Stimulated activated CD4-positive, alpha-beta T cell treated with anti-CD3 and anti-CD28 coated beads, Interleukin-4, amount 100 ng/mL, for 24 hours (primary cell): Measurements from ENCODE around the gene GIGYF2.

ENCODE experiments used
- DNase-seq: peaks from one replicate; pipeline ENCODE4 v3.0.0-alpha.2; 2020

The GIGYF2 gene

GRCh38 chr2:232770207-232770606, 73.1 kb downstream of the GIGYF2 start:
- no peak for DNase-seq

GRCh38 chr2:232771870-232772269, 74.7 kb downstream of the GIGYF2 start:
- no peak for DNase-seq

GRCh38 chr2:232772531-232772930, 75.4 kb downstream of the GIGYF2 start:
- no peak for DNase-seq

- no peak for DNase-seq
Observed at GRCh38 chr2:232773815-232774214, 76.7 kb downstream of the GIGYF2 start.

GRCh38 chr2:232776435-232776834, 79.3 kb downstream of the GIGYF2 start, which contains the start of gene KCNJ13:
KCNJ13 (minus strand) TSS chr2:232776565; CDS start chr2:232771362, 5,203 bp downstream.
- no peak for DNase-seq

- no peak for DNase-seq
Observed at GRCh38 chr2:232777276-232777675, 80.1 kb downstream of the GIGYF2 start.

GRCh38 chr2:232779465-232779864, 82.3 kb downstream of the GIGYF2 start:
- no peak for DNase-seq

- no peak for DNase-seq
Observed at GRCh38 chr2:232779934-232780333, 82.8 kb downstream of the GIGYF2 start.

GRCh38 chr2:232781765-232782164, 84.6 kb downstream of the GIGYF2 start:
- DNase-seq: peak; percentile 48

GRCh38 chr2:232783278-232783677, 86.1 kb downstream of the GIGYF2 start:
- no peak for DNase-seq

GRCh38 chr2:232787806-232788205, 90.7 kb downstream of the GIGYF2 start:
- DNase-seq: no peak

- DNase-seq: no peak
Observed at GRCh38 chr2:232789082-232789481, 92.0 kb downstream of the GIGYF2 start.

- DNase-seq: no peak
Observed at GRCh38 chr2:232791518-232791917, 94.4 kb downstream of the GIGYF2 start.

GRCh38 chr2:232793271-232793670, 96.1 kb downstream of the GIGYF2 start:
- no peak for DNase-seq

GRCh38 chr2:232794981-232795380, 97.8 kb downstream of the GIGYF2 start:
- no peak for DNase-seq

GRCh38 chr2:232795920-232796319, 98.8 kb downstream of the GIGYF2 start:
- no peak for DNase-seq

GRCh38 chr2:232798187-232798586, 101.1 kb downstream of the GIGYF2 start:
- DNase-seq: no peak

- DNase-seq: no peak
Observed at GRCh38 chr2:232800166-232800565, 103.0 kb downstream of the GIGYF2 start.

- DNase-seq: no peak
Observed at GRCh38 chr2:232802091-232802490, 105.0 kb downstream of the GIGYF2 start.

- no peak for DNase-seq
Observed at GRCh38 chr2:232809349-232810124, 112.4 kb downstream of the GIGYF2 start.

- no peak for DNase-seq
Observed at GRCh38 chr2:232810444-232810843, 113.3 kb downstream of the GIGYF2 start.

GRCh38 chr2:232815569-232815968, 118.4 kb downstream of the GIGYF2 start:
- DNase-seq: no peak

GRCh38 chr2:232816657-232817056, 119.5 kb downstream of the GIGYF2 start:
- DNase-seq: no peak

- no peak for DNase-seq
Observed at GRCh38 chr2:232817756-232818155, 120.6 kb downstream of the GIGYF2 start.

- no peak for DNase-seq
Observed at GRCh38 chr2:232829988-232830387, 132.9 kb downstream of the GIGYF2 start.
